ENCODE measurements around the gene CRACR2A.

Gene CRACR2A

DNA sequence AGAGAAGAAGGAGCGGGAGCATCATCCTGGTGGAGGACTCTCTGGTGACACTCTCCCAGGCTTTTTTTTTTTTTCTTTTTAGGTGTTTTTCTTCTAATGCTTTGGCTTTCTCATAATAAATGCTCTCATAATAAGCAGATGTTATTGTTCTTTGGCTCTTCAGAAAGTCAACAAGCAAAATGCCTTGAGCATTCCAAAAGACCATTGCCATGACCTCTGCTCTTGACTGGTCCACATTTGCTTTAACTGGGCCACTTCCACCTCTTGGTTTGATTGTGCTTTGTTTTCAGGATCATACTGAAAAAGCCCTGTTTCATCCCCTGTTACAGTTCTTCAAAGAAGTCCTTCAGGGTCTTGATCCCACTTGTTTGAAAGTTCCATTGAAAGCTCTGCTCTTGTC lies 36.9 kb downstream of the CRACR2A start:
- Histone ChIP-seq H3K4me1 (ENCODE audit: control insufficient read depth in 1 of 2, insufficient read depth in 1 of 2, low read depth in 1 of 2, low read length in 1 of 2) (peaks cover 31 to 44% of the 10 kb centered on the region in 2 experiments), H3K27ac (peak overlapping the region; percentile 95), H3K9me3 (no peaks in the 10 kb centered on the region), H3K4me3 (ENCODE audit: low read depth in 1 of 2, low read length in 1 of 2) (no peak overlapping the region), H3K27me3 (no peaks in the 10 kb centered on the region), H3K36me3 (peaks cover 16% of the 10 kb centered on the region)
- no peak for TF ChIP-seq CTCF (IDR thresholded peaks at IDR 0.05)

DNA sequence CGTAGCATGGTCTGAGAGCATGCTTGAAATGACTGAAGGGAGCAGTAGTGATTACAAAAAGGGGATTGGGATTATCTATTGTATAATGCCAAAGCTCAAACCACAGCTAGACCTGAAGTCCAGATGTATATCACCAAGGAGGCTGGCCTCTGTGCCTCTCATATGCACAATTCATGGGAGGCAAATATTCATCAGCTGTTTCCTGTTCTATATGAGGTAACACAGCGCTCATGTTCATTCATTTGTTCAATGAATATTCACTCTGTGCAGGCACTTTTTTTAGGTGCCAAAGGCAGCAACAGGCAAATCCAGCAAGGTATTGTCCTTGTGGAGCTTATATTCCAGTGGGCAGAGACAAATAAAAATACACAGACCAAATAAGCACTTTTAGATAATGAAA lies 39.0 kb downstream of the CRACR2A start:
- Histone ChIP-seq H3K36me3 (peaks cover 16% of the 10 kb centered on the region), H3K27ac (peak overlapping the region; percentile 16)
- TF ChIP-seq CTCF (IDR thresholded peaks at IDR 0.05), result no peak

DNA sequence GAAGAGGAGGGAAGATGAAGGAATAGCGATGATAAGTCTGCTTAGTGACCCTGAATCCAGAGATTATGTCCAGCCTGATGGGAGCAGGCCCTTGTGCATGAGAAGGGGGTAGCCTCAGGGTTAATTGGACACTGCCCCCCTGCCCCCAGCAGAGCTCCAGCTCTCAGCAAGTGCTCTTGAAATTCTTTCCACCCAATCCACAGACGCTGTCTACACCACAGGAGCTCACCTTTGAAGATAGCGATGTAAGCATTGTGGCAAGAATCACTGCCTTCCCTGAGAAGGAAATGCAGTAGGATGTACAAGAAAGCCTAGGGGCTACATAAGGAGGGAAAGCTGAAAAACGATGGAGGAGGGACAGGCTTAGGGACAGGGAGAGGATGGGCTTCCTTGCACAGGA lies 39.4 kb downstream of the CRACR2A start:
- H3K27me3 ChIP-seq, result no peaks in the 10 kb centered on the region
- no peaks in the 10 kb centered on the region for H3K9me3 ChIP-seq
- H3K4me3 ChIP-seq (ENCODE audit: low read depth in 1 of 2, low read length in 1 of 2), result no peak overlapping the region
- no peak for TF ChIP-seq CTCF (IDR thresholded peaks at IDR 0.05)
- peaks cover 17 to 34% of the 10 kb centered on the region in 2 experiments for H3K4me1 ChIP-seq (ENCODE audit: control insufficient read depth in 1 of 2, insufficient read depth in 1 of 2, low read depth in 1 of 2, low read length in 1 of 2)
- H3K27ac ChIP-seq, result peak overlapping the region; percentile 16
- H3K36me3 ChIP-seq, result peaks cover 16% of the 10 kb centered on the region

More for the DNA sequence above, 39.0 kb downstream of the CRACR2A start:
- Histone ChIP-seq H3K27me3 (no peaks in the 10 kb centered on the region), H3K4me1 (ENCODE audit: control insufficient read depth in 1 of 2, insufficient read depth in 1 of 2, low read depth in 1 of 2, low read length in 1 of 2) (peaks cover 22 to 39% of the 10 kb centered on the region in 2 experiments), H3K4me3 (ENCODE audit: low read depth in 1 of 2, low read length in 1 of 2) (no peak overlapping the region), H3K9me3 (no peaks in the 10 kb centered on the region)

DNA sequence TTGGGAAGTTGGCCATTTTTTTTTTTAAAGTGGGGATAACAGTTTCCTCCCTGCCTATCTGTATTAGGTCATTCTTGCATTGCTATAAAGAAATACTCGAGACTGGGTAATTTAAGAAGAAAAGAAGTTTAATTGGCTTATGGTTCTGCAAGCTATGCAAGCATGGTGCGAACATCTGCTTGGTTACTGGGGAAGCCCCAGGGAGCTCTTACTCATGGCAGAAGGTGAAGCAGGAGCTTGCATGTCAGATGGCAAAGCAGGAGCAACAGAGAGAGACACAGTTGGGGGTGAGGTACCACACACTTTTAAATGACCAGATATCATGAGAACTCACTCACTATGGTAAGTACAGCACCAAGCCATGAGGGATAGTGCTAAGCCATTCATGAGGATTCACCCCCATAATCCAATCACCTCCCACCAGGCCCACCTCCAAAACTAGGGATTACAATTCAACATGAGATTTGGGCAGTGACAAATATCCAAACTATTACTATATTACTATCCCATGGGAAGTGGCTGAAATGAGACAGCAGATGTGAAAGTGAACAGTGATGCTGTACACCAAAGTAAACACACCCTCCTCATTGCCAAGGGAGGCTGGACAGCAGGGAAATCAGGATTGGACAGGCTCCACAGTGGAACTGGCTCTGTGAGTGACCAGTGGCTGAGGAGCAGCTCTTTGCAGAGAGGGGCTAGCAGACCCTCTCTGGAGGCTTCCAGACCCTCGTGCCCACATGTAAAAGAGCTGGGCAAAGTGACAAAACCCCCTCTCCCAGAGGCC lies 40.5 kb downstream of the CRACR2A start:
- no peaks in the 10 kb centered on the region for H3K27me3 ChIP-seq
- TF ChIP-seq CTCF (IDR thresholded peaks at IDR 0.05), result no peak
- H3K4me1 ChIP-seq (ENCODE audit: control insufficient read depth in 1 of 2, insufficient read depth in 1 of 2, low read depth in 1 of 2, low read length in 1 of 2), result peaks cover 6 to 24% of the 10 kb centered on the region in 2 experiments
- peaks cover 16% of the 10 kb centered on the region for H3K36me3 ChIP-seq
- H3K27ac ChIP-seq, result no peak overlapping the region
- no peak overlapping the region for H3K4me3 ChIP-seq (ENCODE audit: low read depth in 1 of 2, low read length in 1 of 2)
- no peaks in the 10 kb centered on the region for H3K9me3 ChIP-seq

DNA sequence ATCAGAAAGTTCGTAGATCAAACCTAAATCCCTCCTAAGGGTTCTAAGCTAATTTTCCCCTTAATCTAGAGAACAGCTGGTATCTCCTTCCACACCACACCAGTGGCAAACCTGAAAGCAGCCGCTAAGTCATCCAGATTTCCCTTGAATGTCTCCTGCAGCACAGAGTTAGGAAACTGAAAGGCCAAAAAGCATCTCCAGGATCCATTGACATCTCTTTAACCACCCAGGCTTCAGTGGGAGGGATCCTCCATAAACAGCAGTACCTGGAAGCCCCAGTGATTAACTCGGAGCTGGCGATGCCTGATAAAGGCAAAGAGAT lies 47.6 kb downstream of the CRACR2A start:
- no peaks in the 10 kb centered on the region for H3K36me3 ChIP-seq
- H3K4me3 ChIP-seq (ENCODE audit: low read depth in 1 of 2, low read length in 1 of 2), result peak overlapping the region in 1 of 2 experiments; percentile 41
- peaks cover 18 to 25% of the 10 kb centered on the region in 2 experiments for H3K4me1 ChIP-seq (ENCODE audit: control insufficient read depth in 1 of 2, insufficient read depth in 1 of 2, low read depth in 1 of 2, low read length in 1 of 2)
- no peak for TF ChIP-seq CTCF (IDR thresholded peaks at IDR 0.05)
- H3K27me3 ChIP-seq, result no peaks in the 10 kb centered on the region
- H3K27ac ChIP-seq, result peak overlapping the region; percentile 89
- H3K9me3 ChIP-seq, result no peaks in the 10 kb centered on the region
